HG03060 (cell line): Measurements from ENCODE around the gene MYEF2.

ENCODE experiments used
- ATAC-seq: cut with Tn5 transposase; IDR thresholded peaks from one replicate; pipeline ENCODE4 v1.9.1; 2021; ENCODE audit warnings: low read depth, moderate number of reproducible peaks; ENCODE audit not compliant: unreplicated experiment

MYEF2 gene, protein sequence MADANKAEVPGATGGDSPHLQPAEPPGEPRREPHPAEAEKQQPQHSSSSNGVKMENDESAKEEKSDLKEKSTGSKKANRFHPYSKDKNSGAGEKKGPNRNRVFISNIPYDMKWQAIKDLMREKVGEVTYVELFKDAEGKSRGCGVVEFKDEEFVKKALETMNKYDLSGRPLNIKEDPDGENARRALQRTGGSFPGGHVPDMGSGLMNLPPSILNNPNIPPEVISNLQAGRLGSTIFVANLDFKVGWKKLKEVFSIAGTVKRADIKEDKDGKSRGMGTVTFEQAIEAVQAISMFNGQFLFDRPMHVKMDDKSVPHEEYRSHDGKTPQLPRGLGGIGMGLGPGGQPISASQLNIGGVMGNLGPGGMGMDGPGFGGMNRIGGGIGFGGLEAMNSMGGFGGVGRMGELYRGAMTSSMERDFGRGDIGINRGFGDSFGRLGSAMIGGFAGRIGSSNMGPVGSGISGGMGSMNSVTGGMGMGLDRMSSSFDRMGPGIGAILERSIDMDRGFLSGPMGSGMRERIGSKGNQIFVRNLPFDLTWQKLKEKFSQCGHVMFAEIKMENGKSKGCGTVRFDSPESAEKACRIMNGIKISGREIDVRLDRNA

DNA sequence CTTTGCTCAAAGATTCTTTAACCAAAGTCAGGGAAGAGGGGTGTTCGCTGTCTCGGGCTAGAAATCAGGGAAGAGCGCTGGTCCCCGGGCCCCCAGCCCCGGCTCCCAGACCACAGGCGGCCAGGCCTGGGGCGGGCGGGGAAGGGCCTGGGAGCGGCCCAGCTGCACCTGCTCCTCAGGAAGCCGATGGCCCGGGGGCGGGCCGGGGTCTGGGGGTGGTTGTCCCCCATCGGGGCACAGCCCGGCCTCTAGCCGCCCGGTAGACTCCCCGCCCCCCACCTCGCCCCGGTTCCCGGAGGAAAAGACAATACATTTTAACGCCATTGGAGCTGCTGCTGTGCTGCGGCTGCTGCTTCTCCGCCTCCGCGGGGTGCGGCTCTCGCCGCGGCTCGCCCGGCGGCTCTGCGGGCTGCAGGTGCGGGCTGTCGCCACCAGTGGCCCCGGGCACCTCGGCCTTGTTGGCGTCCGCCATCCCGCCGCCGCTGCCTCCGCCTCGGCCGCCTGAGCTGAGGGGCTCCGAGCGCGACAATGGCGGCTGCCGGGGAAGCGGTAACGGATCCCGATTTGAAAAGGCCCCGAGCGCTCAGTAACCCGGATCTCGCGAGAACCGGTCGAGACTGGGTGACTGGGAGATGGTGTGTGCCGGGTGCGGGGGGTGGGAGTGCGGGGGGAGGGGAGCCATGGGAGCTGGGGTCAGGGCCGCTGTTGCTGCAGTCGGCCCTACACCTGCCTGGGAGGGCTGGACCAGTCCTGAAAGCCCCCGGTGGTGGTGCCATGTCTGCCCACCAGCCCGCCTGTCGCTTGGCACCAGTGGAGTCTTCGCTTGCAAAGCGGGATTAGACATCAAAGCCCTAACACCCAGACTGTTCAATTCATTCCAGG lies at the start of gene MYEF2:
TSS of gene MYEF2 (minus strand) at position 530 of the 882 bp plus-strand sequence. CDS start at position 472, 58 bp downstream.
- peak; percentile 34 for ATAC-seq

DNA sequence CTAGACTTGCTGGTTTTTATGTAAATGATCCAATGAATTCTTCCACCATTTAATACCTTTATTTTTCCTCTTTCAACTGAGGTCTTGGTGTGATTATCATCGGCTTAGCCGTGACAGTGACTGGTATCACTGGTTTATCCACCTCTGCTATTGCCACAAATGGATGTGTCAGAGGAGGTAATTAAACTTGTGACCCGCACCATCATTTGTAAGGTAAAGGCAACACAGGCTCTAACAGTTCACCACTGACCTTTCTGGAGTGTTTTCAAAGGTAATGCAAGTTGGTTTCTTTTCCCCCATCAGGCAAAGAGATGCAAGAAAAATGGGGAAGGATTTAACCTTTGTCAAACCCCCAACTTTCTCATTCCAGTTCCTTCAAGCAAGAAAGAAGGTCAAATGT lies 47.7 kb upstream of the MYEF2 start:
- ATAC-seq = no peak

DNA sequence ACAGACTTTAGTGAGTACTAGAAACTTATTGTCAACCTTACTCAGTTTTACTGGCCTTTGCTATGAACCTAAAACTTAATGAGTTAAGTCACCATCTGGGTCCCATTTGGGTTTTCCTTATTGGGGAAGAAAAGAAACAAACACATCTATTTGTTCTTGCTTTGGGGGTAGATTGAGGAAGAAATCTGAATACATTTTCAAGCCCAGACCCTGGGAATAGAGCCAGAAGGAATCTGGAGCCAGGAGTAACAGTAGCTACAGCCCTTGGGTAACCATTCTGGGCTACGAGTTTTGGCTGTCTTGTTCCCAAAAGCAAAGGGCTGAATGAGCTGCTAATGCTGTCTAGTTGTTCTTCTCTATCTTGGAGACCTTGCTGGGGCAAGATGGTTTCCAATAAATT lies 44.5 kb upstream of the MYEF2 start:
- ATAC-seq = no peak

DNA sequence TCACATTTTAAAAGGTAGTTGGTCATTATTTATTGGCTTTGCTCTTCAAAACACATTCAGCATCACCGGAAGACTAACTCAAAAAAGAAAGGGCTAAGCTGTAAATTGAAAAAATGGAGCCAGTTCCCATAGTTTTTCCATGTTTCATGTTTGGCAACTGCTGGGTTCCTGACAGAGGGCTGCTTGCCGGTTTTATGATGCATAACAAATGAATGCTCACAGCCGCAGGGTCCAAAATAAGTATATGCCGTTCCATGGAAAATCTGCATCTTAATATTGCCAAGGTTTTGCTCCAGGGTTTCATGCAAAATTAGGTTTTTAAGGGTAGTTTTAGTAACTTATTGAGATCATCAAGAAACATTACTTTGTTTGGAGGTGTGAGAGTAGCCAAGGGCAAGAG lies 43.8 kb upstream of the MYEF2 start:
- no peak for ATAC-seq

DNA sequence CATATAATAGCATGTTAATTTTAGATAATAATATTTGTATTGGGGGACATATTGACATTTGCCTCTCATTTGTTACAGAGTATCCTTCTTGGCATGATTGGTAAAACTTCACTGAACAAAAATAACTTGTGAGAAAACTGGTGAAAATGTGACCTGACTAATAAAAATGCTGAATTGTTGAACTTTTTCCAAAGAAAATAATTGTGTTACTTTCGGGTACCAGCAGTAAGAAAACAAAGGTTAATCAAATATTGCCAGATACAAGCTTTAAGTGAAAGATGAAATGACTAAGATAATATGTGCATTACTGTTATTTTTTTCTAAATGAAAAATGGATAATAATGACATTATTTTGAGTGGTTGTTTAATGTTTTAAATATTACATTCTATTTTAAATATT lies 43.2 kb upstream of the MYEF2 start:
- no peak for ATAC-seq

DNA sequence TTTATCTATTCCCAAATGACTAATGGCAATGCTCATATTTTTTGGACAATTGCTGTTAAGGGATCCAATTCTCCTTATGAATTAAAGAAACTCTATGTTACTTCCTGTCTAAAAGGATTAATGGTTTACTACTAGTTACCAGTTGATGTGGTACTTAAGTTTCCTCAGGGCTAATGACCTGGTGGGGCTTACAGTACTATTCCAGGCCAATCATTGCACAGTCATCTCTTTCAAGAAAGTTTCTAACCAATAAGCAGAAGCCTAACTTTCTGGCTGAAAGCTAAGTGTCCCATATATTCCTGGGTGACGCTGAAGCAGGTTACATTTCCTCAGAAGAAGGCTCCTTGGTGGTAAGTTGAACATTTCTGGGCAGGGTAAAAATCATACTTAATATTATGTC lies 27.9 kb upstream of the MYEF2 start, which contains the start of gene SLC12A1:
TSS of gene SLC12A1 (plus strand) at position 322 of the 400 bp plus-strand sequence. CDS start 1,418 bp downstream, outside the sequence.
- ATAC-seq = no peak

DNA sequence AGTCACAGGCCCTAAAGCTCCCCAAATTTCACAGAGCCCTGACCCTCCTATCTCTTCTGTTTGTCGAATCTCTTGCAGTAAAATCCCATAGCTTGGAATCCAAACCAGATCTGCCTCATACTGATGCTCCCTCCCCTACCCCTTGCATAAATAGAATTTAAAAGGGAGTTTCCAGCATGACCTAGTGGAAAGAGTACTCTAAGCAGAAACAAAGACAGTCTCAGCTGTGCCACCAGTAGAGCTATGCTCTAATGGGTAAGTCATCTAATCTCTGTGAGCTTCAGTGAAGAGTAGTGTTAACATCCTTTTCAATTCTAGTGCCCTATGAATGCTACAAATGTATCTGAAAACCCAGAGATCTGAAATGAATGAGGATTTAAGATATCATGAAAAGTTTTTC lies 24.0 kb upstream of the MYEF2 start:
- no peak for ATAC-seq

DNA sequence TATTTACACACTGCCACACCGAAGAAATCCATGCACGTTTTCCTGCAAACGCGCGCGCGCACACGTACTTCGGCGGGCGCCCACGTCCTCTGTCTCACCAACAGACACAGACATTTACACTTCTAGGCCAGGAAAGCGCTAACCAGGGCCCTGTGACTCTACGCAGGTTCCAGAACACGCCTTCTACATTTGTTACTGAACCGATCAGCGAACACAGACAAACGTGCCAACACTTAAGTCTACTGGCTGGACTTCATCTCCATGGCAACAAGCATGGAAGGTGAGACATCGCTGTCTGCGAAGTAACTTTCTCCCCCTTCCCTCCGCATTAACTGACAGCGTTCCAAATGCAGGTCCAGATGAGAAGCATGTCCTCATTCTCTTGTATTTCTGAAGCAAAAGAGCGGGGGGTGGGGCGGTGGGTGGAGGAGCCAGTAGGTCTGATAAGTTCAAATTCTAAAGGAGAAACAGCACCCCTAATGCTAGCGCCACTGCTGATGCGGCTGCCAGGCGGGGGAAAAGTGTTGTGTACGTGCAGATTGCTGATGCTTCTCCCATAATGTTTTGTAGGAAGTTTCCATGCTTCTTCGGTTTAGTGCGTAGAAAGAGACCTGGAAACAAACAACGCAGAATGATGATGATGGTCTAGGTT lies 13.6 kb upstream of the MYEF2 start, which contains the start of gene CTXN2:
TSS of gene CTXN2 (plus strand) at position 92 of the 652 bp plus-strand sequence. CDS start 9,636 bp downstream, outside the sequence.
- ATAC-seq = no peak

DNA sequence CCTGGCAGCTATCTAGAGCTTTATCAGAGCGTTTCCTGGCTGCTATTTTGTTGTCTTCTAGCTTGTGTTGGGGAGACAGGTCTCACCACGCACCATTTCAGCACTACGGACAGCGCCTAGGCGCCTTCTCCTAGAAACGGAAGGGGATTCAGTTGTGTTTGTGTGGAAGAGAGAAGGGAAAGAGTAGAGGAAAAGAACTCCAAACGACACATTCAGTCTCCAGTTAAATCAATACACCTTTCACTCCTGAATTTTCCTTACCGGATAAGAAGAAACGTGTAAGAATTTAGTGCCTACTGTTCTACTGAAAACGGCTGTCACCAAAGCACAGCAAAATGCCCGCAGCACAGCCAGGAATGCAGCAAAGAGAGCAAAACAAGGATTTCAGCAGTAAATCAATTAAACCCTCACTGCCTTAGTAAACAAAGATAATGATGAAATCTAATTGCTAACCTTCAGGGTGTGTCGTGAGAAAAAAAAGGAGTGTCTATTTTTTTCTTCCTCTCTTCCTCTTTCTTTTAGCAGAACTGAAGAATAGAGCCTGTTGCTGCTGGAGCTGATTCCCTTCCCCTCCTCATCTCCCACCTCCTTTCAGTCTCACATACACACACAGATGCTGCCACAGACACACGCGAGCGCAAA lies 13.0 kb upstream of the MYEF2 start:
- ATAC-seq = no peak

DNA sequence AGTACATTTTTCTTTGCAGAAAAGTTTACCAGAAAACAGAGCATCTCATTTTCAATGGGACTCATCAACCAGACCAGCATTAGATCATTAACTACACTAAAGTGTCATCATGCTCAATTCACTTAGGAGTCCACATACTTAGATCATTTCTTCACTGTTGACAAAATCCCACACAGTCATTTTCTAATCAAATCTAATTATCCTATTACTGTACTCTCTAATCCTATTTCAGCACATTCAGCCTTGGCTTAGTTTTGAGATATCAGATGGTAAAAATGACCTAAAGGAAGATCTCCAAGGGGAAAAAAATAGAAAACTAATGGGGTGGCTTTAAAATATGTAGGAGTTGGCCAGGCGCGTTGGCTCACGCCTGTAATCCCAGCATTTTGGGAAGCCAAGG lies 8.2 kb upstream of the MYEF2 start:
- no peak for ATAC-seq

DNA sequence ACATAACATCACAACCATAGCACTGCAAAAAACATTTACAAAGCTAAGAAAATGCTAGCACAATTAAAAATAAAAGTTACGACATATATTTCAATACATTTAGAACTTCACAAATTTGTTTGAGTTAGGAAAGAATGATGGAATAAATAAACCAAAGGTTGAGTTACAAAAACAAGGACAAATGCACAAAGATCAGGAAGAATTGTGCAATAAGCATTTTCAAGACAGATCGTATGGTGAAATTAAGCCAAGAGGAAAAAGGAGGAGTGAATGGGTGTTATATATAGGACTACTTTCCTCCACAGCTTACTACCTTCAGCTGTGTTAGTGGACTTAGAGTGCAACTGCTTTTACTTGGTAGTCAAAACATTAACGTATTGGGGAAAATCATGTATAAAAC lies 7.4 kb upstream of the MYEF2 start:
- no peak for ATAC-seq

DNA sequence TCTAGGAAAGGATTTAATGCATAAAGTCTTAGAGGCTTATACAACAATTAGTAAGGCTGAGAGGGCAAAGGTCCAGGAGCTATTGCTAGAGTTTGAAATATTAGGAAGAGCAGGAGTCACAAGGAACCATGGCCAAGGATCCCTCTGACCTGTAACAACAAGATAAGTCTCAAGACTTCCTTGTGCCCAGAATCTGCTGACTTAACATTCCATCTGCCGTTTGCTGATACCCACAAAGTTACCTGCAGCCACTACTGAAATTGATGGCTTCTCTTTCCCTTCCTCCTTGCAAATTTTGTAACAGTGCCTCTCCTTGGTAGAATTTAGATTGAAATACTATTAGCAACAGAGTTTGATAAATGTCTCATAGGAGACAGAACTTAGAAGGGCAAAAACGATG lies 4.7 kb upstream of the MYEF2 start:
- no peak for ATAC-seq

DNA sequence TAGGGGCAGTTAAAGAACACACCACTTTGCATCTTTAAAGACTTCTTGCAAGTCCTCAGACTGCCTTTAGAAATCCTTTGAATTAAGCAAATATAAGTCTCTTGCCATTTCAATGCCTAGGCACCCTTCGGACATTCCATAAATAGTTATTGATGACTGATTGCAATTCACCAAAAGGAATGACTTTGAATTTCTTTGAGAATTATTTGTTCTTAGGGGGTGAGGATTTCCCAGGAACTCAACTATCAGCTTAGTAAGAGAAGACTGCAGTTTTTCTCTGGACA lies 495 bp upstream of the MYEF2 start:
- ATAC-seq = no peak

DNA sequence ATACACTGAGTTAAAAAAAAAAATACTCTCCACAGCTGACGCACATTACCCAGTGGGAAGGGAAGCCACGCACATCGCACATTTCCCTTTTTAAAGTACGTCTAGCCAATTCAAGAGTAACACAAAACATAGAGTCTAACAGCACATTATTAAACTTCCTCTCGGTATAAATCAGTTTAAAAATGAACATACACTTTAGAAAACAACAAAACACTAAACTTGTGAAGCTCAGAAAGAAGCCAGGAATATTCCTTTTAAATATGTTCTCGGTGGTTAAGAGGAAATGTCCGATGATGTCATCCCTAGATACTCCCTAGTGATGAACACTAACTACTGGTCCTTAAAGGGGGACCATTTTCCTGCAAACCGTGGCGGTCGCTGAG lies 721 bp downstream of the MYEF2 start:
- peak; percentile 52 for ATAC-seq

DNA sequence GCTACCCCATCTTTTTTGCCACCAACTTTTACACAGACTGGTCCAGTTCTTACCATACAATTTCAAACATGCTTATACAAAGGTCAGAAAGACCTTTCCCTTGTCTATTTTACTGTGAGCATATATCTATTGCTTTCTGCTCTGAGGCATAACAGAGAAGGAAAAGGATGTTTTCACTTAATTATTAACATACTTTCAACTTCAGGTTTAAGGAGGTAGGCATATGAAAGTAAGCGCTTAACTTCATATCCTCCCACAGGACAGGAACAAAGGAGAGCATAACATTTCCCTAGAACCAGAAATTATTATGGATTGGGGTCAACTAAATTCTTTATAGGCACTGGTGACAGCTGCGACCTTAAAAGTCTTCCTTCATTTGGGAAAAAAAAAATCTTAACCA lies 1.1 kb downstream of the MYEF2 start:
- ATAC-seq = no peak

DNA sequence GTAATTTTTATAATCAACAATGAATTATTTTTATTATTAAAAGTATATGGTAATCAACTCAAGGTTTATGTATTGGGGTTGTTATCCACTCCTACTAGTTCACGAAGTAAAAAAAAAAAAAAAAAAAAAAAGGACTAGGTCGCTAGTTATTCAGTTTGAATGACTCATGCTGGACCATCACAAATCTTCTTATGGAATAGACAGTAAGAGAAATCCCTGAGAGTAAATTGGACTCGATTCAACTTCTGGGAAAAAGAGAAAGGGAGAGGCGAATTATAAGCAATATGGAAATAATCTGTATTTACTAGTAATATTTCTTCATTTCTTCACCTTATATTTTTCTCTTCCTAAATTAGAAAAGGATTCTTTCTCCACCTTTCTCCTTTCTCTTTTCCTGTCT lies 2.0 kb downstream of the MYEF2 start:
- no peak for ATAC-seq

DNA sequence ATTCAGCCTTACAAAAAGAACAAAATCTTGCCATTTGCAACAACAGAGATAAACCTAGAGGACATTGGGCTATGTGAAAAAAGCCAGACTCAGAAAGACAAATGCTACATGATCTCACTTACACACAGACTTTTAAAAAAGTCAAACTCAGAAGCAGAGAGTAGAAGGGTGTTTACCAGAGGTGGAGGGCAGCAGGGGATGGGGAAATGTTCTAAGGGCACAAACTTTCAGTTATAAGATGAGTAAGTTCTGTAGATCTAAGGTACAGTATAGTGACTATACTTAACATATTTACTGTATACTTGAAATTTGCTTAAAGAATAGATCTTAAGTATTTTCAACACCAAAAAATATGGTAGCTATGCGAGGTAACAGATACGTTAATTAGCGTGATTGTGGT lies 3.0 kb downstream of the MYEF2 start:
- ATAC-seq = no peak

DNA sequence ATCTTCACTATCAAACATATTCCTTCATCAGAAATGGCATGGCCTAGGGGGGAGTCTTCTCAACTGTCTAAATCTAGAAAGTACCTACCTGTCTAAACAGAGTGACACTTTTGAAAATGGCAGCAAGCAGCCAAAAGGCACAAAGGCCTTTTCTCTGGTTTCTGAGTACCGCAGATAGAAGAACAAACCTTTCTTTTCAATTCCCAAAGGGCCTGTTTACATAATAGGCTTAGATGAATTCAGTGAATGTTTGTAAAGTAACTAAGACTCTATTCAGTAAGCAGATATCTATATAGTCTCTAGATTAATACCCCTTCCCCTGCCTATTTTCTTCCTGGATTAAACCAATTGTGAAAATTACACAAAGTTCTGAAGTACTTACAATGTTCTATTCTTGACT lies 7.1 kb downstream of the MYEF2 start:
- no peak for ATAC-seq

DNA sequence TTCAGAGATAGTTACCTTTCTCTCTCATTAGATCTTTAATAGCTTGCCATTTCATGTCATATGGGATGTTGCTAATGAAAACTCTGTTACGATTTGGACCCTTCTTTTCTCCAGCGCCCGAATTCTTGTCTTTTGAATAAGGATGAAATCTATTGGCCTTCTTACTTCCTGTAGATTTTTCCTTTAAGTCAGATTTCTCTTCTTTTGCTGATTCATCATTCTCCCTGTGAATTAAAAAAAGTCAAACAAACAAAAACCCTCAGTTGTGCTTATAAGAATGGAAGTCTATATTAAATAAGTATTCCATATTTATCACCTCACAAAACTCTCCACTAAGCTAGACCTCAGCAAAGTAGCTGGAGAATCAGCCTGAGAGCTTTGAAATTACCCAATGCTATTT lies 9.5 kb downstream of the MYEF2 start:
- no peak for ATAC-seq

DNA sequence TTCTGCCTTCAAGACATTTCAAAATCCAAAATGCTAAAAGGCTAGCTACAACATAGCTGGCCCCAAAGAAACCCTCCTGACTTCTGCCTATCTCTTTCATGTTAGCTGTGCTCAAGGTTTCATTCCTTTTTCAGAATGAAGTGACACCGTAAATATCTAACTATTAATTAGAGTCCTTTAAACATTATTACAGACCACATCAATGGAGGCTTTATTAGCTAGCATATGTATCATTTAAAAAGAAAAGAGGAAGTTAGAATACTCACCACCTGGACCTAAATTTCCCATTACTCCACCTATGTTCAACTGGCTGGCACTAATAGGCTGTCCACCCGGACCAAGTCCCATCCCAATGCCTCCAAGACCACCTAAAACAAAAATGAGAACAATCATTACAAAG lies 24.6 kb downstream of the MYEF2 start:
- ATAC-seq = no peak
